Naive thymus-derived CD4-positive, alpha-beta T cell (primary cell): ENCODE measurements around the gene SEPTIN5. TPM values are rescaled to one million over a fixed set of nuclear protein-coding genes. Genes with fewer than 3 reads are reported as not detected.
A peak's percentile ranks its signal among the peaks of the same experiment; 100 is the strongest.

Experiments used
- ATAC-seq: fragments of 150-1000 bp; cut with Tn5 transposase; 2 replicates; pipeline ENCODE4 v1.10.0; 2021; ENCODE audit warnings: mild to moderate bottlenecking, moderate library complexity
- CTCF ChIA-PET: fragments of 350-600 bp; sonication (Branson Sonifier 250); formaldehyde crosslinking; loops from one replicate; lab custom pipeline; 2021; ENCODE audit warnings: antibody characterized with exemption; lab: Charles Lee
- POLR2A ChIA-PET: fragments of 350-600 bp; sonication (Branson Sonifier 250); formaldehyde crosslinking; loops from one replicate; lab custom pipeline; 2021; ENCODE audit warnings: antibody characterized with exemption, inconsistent platforms; lab: Charles Lee
- DNase-seq, 9 donors: peaks; one replicate each; pipeline versions ENCODE4 v3.0.0 to v3.0.0-alpha.2; 2020 to 2022; ENCODE audit warnings: mixed read lengths in 1 of 9
- H3K27ac ChIP-seq: one replicate; pipeline ENCODE4 v1.7.0; 2013; ENCODE audit warnings: mild to moderate bottlenecking, low read depth, low read length, moderate library complexity
- H3K27me3 ChIP-seq, 2 donors: one replicate each; pipeline ENCODE4 v1.7.0; 2013; ENCODE audit warnings: low read length in 2 of 2, mild to moderate bottlenecking in 2 of 2, moderate library complexity in 2 of 2; ENCODE audit not compliant: control insufficient read depth in 2 of 2, insufficient read depth in 2 of 2
- H3K36me3 ChIP-seq, 3 experiments: 1 replicate in 2 of 3; 2 replicates in 1 of 3; pipeline ENCODE4 v1.7.0; 2013; ENCODE audit warnings: low read length in 3 of 3, mild to moderate bottlenecking in 3 of 3, moderate library complexity in 1 of 3; ENCODE audit not compliant: insufficient read depth in 3 of 3, control insufficient read depth in 2 of 3
- H3K4me1 ChIP-seq, 2 donors: one replicate each; pipeline ENCODE4 v1.7.0; 2013; ENCODE audit warnings: low read length in 2 of 2, mild to moderate bottlenecking in 2 of 2, moderate library complexity in 1 of 2; ENCODE audit not compliant: control insufficient read depth in 2 of 2, insufficient read depth in 2 of 2
- H3K4me3 ChIP-seq: 2 replicates; pipeline ENCODE4 v1.7.0; 2013; ENCODE audit warnings: mild to moderate bottlenecking, low read length
- H3K9me3 ChIP-seq, 3 experiments: 1 replicate in 2 of 3; 2 replicates in 1 of 3; pipeline ENCODE4 v1.7.0; 2013; ENCODE audit warnings: low read length in 3 of 3; ENCODE audit not compliant: control insufficient read depth in 2 of 3
- H3K27ac Mint-ChIP-seq, 9 donors: one replicate each; pipeline ENCODE4 v1.8.0; 2020 to 2022; ENCODE audit warnings: mixed read lengths in 9 of 9, mild to moderate bottlenecking in 8 of 9, moderate library complexity in 5 of 9, inconsistent platforms in 2 of 9
- H3K27me3 Mint-ChIP-seq, 5 donors: one replicate each; pipeline ENCODE4 v1.8.0; 2021 to 2022; ENCODE audit warnings: mixed read lengths in 5 of 5, mild to moderate bottlenecking in 1 of 5
- H3K36me3 Mint-ChIP-seq, 5 donors: one replicate each; pipeline ENCODE4 v1.8.0; 2020 to 2022; ENCODE audit warnings: mixed read lengths in 5 of 5, mild to moderate bottlenecking in 3 of 5, inconsistent platforms in 1 of 5
- H3K4me1 Mint-ChIP-seq, 7 donors: one replicate each; pipeline ENCODE4 v1.8.0; 2020 to 2022; ENCODE audit warnings: mixed read lengths in 7 of 7, mild to moderate bottlenecking in 3 of 7, inconsistent platforms in 1 of 7
- H3K4me3 Mint-ChIP-seq, 10 donors: one replicate each; pipeline ENCODE4 v1.8.0; 2020 to 2022; ENCODE audit warnings: mild to moderate bottlenecking in 10 of 10, mixed read lengths in 10 of 10, moderate library complexity in 6 of 10, inconsistent platforms in 2 of 10
- H3K9me3 Mint-ChIP-seq, 11 donors: one replicate each; pipeline ENCODE4 v1.8.0; 2020 to 2022; ENCODE audit warnings: mixed read lengths in 11 of 11, mild to moderate bottlenecking in 4 of 11, inconsistent platforms in 1 of 11, moderate library complexity in 1 of 11
- intact Hi-C, 2 donors: fragments of 100-400 bp; cut with micrococcal nuclease; formaldehyde crosslinking; loops; one replicate each; pipeline ENCODE4 v1.15.1; 2023
- polyA plus RNA-seq, 2 donors: library from polyadenylated mRNA; unstranded; fragments of 300-500 nt; fragmentation: Illumina TruSeq; gene quantifications; one replicate each; pipeline ENCODE4 v1.2.3, GENCODE V29; 2021
- total RNA-seq, 6 experiments: library from RNA in 5 of 6; stranded (reverse) in 5 of 6; gene quantifications; 1 replicate in 5 of 6; 2 replicates in 1 of 6; pipeline ENCODE4 v1.2.3 and lab custom pipeline; 2021 to 2026

SEPTIN5 gene
- total and polyA plus RNA-seq, 7 experiments from 2014 or later, result 0.22 to 4.2 (median 0.49) TPM; not detected in 3

DNA sequence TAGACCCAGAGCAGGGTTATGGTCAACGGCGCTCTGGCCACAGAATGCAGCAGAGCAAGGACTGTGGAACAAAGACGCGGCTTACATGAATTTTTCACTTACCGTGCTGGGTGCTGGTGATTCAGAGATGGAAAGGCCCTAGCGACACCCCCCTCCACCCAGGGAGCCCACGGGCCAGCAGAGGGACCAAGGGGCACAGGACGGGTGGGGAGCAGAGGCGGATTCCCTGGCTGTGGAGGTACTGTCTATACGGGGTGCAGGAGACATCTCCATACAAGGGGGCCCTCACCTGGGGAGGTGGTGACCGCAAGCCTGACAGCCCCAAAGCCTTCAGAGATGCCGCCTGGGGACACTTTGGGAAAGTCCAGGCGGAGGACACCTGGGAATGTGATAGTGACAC lies 1.1 kb upstream of the SEPTIN5 start:
- peak overlapping the region; percentile 12 to 87 (median 65) for H3K4me3 Mint-ChIP-seq
- DNase-seq (no peak), ATAC-seq (no peak)
- no peak overlapping the region for H3K4me3 ChIP-seq
- intact Hi-C loops, result loop anchor here (1.0 to 10.0 kb wide), 2 partner anchors 28 to 238 kb away; partner anchors contain the start of genes CDC45 (in 1 of the 2) and UFD1 (in 1 of the 2)
- no peaks in the 10 kb centered on the region for H3K36me3 Mint-ChIP-seq
- no peaks in the 10 kb centered on the region for H3K27me3 ChIP-seq
- no peaks in the 10 kb centered on the region for H3K36me3 ChIP-seq
- no peak overlapping the region for H3K27ac Mint-ChIP-seq
- CTCF ChIA-PET, result no interaction called here
- peaks cover 0 to 6% of the 10 kb centered on the region in 2 donors for H3K4me1 ChIP-seq
- no peak overlapping the region for H3K27ac ChIP-seq
- H3K4me1 Mint-ChIP-seq, result peaks cover 0 to 5% (median 4%) of the 10 kb centered on the region in 7 donors
- POLR2A ChIA-PET, result no interaction called here
- H3K27me3 Mint-ChIP-seq, result peaks cover 4 to 37% (median 11%) of the 10 kb centered on the region in 5 donors
- H3K9me3 ChIP-seq, result no peaks in the 10 kb centered on the region
- H3K9me3 Mint-ChIP-seq, result no peaks in the 10 kb centered on the region

- H3K27ac Mint-ChIP-seq, result no peak overlapping the region
- intact Hi-C loops, result loop anchor here (1.0 to 10.0 kb wide), 2 partner anchors 28 to 239 kb away; partner anchors contain the start of genes CDC45 (in 1 of the 2) and UFD1 (in 1 of the 2)
- Histone ChIP-seq H3K27me3 (no peaks in the 10 kb centered on the region), H3K27ac (no peak overlapping the region), H3K9me3 (no peaks in the 10 kb centered on the region), H3K36me3 (no peaks in the 10 kb centered on the region), H3K4me1 (peaks cover 0 to 6% of the 10 kb centered on the region in 2 donors), H3K4me3 (no peak overlapping the region)
- H3K36me3 Mint-ChIP-seq, result no peaks in the 10 kb centered on the region
- CTCF ChIA-PET, result no interaction called here
- POLR2A ChIA-PET, result no interaction called here
- H3K27me3 Mint-ChIP-seq, result peaks cover 4 to 37% (median 11%) of the 10 kb centered on the region in 5 donors
- no peaks in the 10 kb centered on the region for H3K9me3 Mint-ChIP-seq
- DNase-seq (no peak), ATAC-seq (no peak)
- peak overlapping the region; percentile 42 to 87 (median 65) for H3K4me3 Mint-ChIP-seq
- H3K4me1 Mint-ChIP-seq, result peaks cover 0 to 5% (median 4%) of the 10 kb centered on the region in 7 donors
These were observed 522 bp upstream of the SEPTIN5 start for GRCh38 chr22:19713650-19714311.

GRCh38 chr22:19715188-19715930 lies 1.1 kb downstream of the SEPTIN5 start:
- H3K4me3 ChIP-seq, result no peak overlapping the region
- no peaks in the 10 kb centered on the region for H3K9me3 Mint-ChIP-seq
- peaks cover 17 to 49% (median 22%) of the 10 kb centered on the region in 5 donors for H3K27me3 Mint-ChIP-seq
- no peak for ATAC-seq
- no peak for DNase-seq
- peaks cover 0 to 9% of the 10 kb centered on the region in 2 donors for H3K4me1 ChIP-seq
- no peaks in the 10 kb centered on the region for H3K36me3 Mint-ChIP-seq
- H3K9me3 ChIP-seq, result no peaks in the 10 kb centered on the region
- peaks cover 0 to 10% (median 8%) of the 10 kb centered on the region in 7 donors for H3K4me1 Mint-ChIP-seq
- no peak overlapping the region for H3K27ac Mint-ChIP-seq
- H3K36me3 ChIP-seq, result no peaks in the 10 kb centered on the region
- H3K27ac ChIP-seq, result no peak overlapping the region
- intact Hi-C loops, result loop anchor here in 1 of 2 donors (5.0 to 10.0 kb wide), 4 partner anchors 177 to 1638 kb away; partner anchors contain the start of genes CDC45, PEX26 and UFD1
- CTCF ChIA-PET, result no interaction called here
- peak overlapping the region in 9 of 10 donors; percentile 20 to 82 (median 60) for H3K4me3 Mint-ChIP-seq
- POLR2A ChIA-PET, result interaction anchor here (1.1 kb wide), 1 partner anchor 30 kb away, joined by 5 read pairs; no protein-coding TSS in a partner anchor
- H3K27me3 ChIP-seq, result no peaks in the 10 kb centered on the region

GRCh38 chr22:19716041-19716828 lies 1.9 kb downstream of the SEPTIN5 start:
- H3K27ac ChIP-seq, result no peak overlapping the region
- Mint-ChIP-seq H3K4me3 (peak overlapping the region in 3 of 10 donors; percentile 12 to 26 (median 16)), H3K27ac (no peak overlapping the region), H3K36me3 (no peaks in the 10 kb centered on the region), H3K4me1 (peaks cover 0 to 10% (median 8%) of the 10 kb centered on the region in 7 donors), H3K27me3 (peaks cover 24 to 58% (median 31%) of the 10 kb centered on the region in 5 donors), H3K9me3 (no peaks in the 10 kb centered on the region)
- CTCF ChIA-PET, result interaction anchor here (0.8 kb wide), 1 partner anchor 37 kb away, joined by 3 read pairs; no protein-coding TSS in a partner anchor
- H3K27me3 ChIP-seq, result peaks cover 0 to 2% of the 10 kb centered on the region in 2 donors
- intact Hi-C loops, result loop anchor here in 1 of 2 donors (5.0 to 10.0 kb wide), 4 partner anchors 176 to 1639 kb away; partner anchors contain the start of genes CDC45, PEX26 and UFD1
- H3K4me1 ChIP-seq, result peaks cover 0 to 9% of the 10 kb centered on the region in 2 donors
- H3K9me3 ChIP-seq, result no peaks in the 10 kb centered on the region
- no peak for DNase-seq
- no peak for ATAC-seq
- H3K36me3 ChIP-seq, result no peaks in the 10 kb centered on the region
- H3K4me3 ChIP-seq, result no peak overlapping the region
- POLR2A ChIA-PET, result interaction anchor here (1.1 kb wide), 1 partner anchor 31 kb away, joined by 5 read pairs; no protein-coding TSS in a partner anchor

DNA sequence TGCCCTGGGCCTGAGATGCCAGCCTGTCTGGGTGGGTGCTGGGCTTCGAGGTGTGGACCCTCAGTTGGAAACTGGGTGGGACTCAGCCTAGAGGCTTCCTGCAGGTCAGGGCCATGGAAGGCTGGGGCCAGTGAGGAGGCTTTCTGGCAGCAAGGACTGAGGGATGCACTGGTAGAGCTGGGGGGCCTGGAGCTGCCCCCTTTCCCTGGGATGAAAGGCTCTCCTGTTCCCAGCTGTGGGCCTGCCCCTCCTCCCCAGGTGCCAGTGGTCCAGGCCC lies 2.5 kb downstream of the SEPTIN5 start:
- Histone ChIP-seq H3K4me3 (no peak overlapping the region), H3K4me1 (peaks cover 0 to 9% of the 10 kb centered on the region in 2 donors), H3K27ac (no peak overlapping the region), H3K9me3 (no peaks in the 10 kb centered on the region), H3K27me3 (peaks cover 0 to 3% of the 10 kb centered on the region in 2 donors), H3K36me3 (no peaks in the 10 kb centered on the region)
- ATAC-seq, result no peak
- Mint-ChIP-seq H3K4me1 (peaks cover 0 to 10% (median 8%) of the 10 kb centered on the region in 7 donors), H3K36me3 (no peaks in the 10 kb centered on the region), H3K27ac (no peak overlapping the region), H3K4me3 (no peak overlapping the region), H3K9me3 (no peaks in the 10 kb centered on the region), H3K27me3 (peaks cover 24 to 63% (median 33%) of the 10 kb centered on the region in 5 donors)
- CTCF ChIA-PET, result interaction anchor here (0.8 kb wide), 1 partner anchor 38 kb away, joined by 3 read pairs; no protein-coding TSS in a partner anchor
- intact Hi-C loops, result loop anchor here in 1 of 2 donors (5.0 to 10.0 kb wide), 4 partner anchors 176 to 1639 kb away; partner anchors contain the start of genes CDC45, PEX26 and UFD1
- no peak for DNase-seq
- POLR2A ChIA-PET, result no interaction called here

DNA sequence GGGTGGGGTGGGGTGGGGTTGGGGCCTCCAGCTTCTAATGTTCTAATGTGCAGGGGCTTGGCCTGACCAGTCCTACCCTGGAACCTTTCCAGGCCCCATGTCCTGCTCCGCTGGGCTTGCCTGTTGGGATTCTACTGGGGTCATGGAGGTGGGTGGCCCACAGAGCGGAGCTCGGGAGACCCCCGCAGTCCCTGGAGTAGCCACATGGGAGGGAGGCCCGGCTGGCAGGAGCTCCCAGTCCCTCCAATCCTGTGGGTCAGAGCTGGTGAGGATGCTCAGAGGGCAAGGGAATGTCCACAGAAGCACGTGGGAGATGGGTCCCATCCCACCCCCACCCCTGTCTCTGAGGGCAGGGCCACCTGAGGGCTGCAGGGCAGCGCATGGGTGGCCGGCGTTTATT lies 2.9 kb downstream of the SEPTIN5 start:
- H3K27ac ChIP-seq, result no peak overlapping the region
- H3K9me3 Mint-ChIP-seq, result no peaks in the 10 kb centered on the region
- H3K4me3 Mint-ChIP-seq, result peak overlapping the region in 5 of 10 donors; percentile 72 to 88 (median 83)
- peaks cover 0 to 3% of the 10 kb centered on the region in 2 donors for H3K27me3 ChIP-seq
- DNase-seq (no peak), ATAC-seq (no peak)
- no peak overlapping the region for H3K27ac Mint-ChIP-seq
- ChIA-PET CTCF (interaction anchor here (0.8 kb wide), 1 partner anchor 38 kb away, joined by 3 read pairs; no protein-coding TSS in a partner anchor), POLR2A (no interaction called here)
- intact Hi-C loops, result loop anchor here in 1 of 2 donors (5.0 to 10.0 kb wide), 4 partner anchors 175 to 1640 kb away; partner anchors contain the start of genes CDC45, PEX26 and UFD1
- peaks cover 0 to 10% (median 8%) of the 10 kb centered on the region in 7 donors for H3K4me1 Mint-ChIP-seq
- no peaks in the 10 kb centered on the region for H3K36me3 ChIP-seq
- no peak overlapping the region for H3K4me3 ChIP-seq
- no peaks in the 10 kb centered on the region for H3K9me3 ChIP-seq
- peaks cover 0 to 9% of the 10 kb centered on the region in 2 donors for H3K4me1 ChIP-seq
- H3K27me3 Mint-ChIP-seq, result peaks cover 24 to 60% (median 33%) of the 10 kb centered on the region in 5 donors
- no peaks in the 10 kb centered on the region for H3K36me3 Mint-ChIP-seq
